HL-60 (cell line): ENCODE data around the gene RPL22L1.

Source experiments
- GABPA ChIP-seq: IDR thresholded peaks from 2 replicates; pipeline ENCODE4 v1.6.1; 2012; ENCODE audit warnings: low read depth
- POLR2AphosphoS5 ChIP-seq: IDR thresholded peaks from 2 replicates; pipeline ENCODE4 v1.6.1; 2012; ENCODE audit warnings: low read depth
- TF ChIP-seq, protein P1 (sequence below): IDR thresholded peaks from one replicate; pipeline ENCODE4 v1.5.1; 2011; ENCODE audit warnings: low read length, control low read depth, inconsistent platforms; ENCODE audit not compliant: insufficient read depth
- TF ChIP-seq, protein P2 (sequence below): IDR thresholded peaks from 2 replicates; pipeline ENCODE4 v1.6.1; 2012; ENCODE audit warnings: low read depth; ENCODE audit not compliant: insufficient replicate concordance

DNA sequence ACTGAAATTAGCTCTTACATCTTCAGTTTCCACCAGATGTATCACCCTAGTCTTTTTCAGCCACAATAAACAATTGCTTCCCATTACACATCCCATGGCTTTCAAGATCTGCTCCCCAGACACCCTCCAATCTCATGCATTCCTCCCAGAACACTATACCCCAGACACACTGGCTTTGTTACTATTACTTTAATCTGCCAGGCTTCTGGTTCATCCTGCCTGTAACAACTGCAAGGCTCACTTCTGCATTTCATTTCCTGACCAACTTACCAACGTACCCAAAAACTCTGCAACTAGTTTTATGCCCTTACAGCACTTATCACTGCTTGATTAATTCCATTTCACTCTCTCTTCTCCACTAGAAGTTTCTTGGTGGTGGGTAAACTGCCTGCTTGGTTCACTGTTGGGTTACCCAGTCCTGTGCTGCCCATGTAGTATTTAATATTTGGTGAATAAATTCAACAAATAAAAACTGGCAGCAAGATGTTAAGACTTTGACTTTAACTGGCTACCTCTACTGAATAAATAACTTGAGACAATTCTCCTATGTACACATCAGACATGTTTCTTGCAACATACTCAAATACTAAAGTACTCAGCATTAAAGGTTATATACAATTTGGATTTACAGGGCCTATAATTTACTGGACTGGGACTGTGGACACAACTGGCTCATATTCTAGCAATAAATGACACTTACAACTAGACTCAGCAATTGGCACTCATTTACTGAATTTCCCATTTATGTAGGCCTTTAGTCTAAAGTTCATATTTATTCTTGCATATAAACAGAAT, 2.7 kb downstream of the RPL22L1 start:
- TF ChIP-seq, protein P1, sequence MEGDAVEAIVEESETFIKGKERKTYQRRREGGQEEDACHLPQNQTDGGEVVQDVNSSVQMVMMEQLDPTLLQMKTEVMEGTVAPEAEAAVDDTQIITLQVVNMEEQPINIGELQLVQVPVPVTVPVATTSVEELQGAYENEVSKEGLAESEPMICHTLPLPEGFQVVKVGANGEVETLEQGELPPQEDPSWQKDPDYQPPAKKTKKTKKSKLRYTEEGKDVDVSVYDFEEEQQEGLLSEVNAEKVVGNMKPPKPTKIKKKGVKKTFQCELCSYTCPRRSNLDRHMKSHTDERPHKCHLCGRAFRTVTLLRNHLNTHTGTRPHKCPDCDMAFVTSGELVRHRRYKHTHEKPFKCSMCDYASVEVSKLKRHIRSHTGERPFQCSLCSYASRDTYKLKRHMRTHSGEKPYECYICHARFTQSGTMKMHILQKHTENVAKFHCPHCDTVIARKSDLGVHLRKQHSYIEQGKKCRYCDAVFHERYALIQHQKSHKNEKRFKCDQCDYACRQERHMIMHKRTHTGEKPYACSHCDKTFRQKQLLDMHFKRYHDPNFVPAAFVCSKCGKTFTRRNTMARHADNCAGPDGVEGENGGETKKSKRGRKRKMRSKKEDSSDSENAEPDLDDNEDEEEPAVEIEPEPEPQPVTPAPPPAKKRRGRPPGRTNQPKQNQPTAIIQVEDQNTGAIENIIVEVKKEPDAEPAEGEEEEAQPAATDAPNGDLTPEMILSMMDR: no peak
- peak; percentile 40; the same call in 1 of the 2 replicates for TF ChIP-seq POLR2AphosphoS5
- TF ChIP-seq, protein P2, sequence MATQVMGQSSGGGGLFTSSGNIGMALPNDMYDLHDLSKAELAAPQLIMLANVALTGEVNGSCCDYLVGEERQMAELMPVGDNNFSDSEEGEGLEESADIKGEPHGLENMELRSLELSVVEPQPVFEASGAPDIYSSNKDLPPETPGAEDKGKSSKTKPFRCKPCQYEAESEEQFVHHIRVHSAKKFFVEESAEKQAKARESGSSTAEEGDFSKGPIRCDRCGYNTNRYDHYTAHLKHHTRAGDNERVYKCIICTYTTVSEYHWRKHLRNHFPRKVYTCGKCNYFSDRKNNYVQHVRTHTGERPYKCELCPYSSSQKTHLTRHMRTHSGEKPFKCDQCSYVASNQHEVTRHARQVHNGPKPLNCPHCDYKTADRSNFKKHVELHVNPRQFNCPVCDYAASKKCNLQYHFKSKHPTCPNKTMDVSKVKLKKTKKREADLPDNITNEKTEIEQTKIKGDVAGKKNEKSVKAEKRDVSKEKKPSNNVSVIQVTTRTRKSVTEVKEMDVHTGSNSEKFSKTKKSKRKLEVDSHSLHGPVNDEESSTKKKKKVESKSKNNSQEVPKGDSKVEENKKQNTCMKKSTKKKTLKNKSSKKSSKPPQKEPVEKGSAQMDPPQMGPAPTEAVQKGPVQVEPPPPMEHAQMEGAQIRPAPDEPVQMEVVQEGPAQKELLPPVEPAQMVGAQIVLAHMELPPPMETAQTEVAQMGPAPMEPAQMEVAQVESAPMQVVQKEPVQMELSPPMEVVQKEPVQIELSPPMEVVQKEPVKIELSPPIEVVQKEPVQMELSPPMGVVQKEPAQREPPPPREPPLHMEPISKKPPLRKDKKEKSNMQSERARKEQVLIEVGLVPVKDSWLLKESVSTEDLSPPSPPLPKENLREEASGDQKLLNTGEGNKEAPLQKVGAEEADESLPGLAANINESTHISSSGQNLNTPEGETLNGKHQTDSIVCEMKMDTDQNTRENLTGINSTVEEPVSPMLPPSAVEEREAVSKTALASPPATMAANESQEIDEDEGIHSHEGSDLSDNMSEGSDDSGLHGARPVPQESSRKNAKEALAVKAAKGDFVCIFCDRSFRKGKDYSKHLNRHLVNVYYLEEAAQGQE: no peak
- no peak for TF ChIP-seq GABPA
